ENCODE measurements around the gene USB1. TPM values are rescaled to one million over a fixed set of nuclear protein-coding genes. Genes with fewer than 3 reads are reported as not detected.
A peak's percentile ranks its signal among the peaks of the same experiment; 100 is the strongest.

Gene USB1
- total RNA-seq, 1 donor from 2014 or later, result 14.9 TPM

GRCh38 chr16:58027161-58027915 lies 26.1 kb downstream of the USB1 start:
- Histone ChIP-seq H3K4me2 (peak overlapping the region; percentile 98), H4K20me1 (ENCODE audit: low read depth) (peaks cover 46% of the 10 kb centered on the region), H2AFZ (replicated peaks) (peak overlapping the region; percentile 27), H3K27me3 (peaks cover 23% of the 10 kb centered on the region), H3F3A (ENCODE audit: low read depth) (peaks cover 29% of the 10 kb centered on the region), H3K9ac (no peak overlapping the region), H3K36me3 (no peaks in the 10 kb centered on the region), H3K4me3 (peak overlapping the region; percentile 97), H3K4me1 (peaks cover 33% of the 10 kb centered on the region), H3K79me2 (ENCODE audit: low read depth) (peaks cover 15% of the 10 kb centered on the region), H3K27ac (no peak overlapping the region), H3K9me3 (ENCODE audit: low read depth) (no peaks in the 10 kb centered on the region)
- TF ChIP-seq, protein P1, sequence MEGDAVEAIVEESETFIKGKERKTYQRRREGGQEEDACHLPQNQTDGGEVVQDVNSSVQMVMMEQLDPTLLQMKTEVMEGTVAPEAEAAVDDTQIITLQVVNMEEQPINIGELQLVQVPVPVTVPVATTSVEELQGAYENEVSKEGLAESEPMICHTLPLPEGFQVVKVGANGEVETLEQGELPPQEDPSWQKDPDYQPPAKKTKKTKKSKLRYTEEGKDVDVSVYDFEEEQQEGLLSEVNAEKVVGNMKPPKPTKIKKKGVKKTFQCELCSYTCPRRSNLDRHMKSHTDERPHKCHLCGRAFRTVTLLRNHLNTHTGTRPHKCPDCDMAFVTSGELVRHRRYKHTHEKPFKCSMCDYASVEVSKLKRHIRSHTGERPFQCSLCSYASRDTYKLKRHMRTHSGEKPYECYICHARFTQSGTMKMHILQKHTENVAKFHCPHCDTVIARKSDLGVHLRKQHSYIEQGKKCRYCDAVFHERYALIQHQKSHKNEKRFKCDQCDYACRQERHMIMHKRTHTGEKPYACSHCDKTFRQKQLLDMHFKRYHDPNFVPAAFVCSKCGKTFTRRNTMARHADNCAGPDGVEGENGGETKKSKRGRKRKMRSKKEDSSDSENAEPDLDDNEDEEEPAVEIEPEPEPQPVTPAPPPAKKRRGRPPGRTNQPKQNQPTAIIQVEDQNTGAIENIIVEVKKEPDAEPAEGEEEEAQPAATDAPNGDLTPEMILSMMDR (IDR thresholded peaks at IDR 0.05), result no peak
- no peak for TF ChIP-seq EZH2 (IDR thresholded peaks at IDR 0.05)
- no peak for TF ChIP-seq EZH2phosphoT487 (IDR thresholded peaks at IDR 0.05)
- H3K36me3 Mint-ChIP-seq, result no peaks in the 10 kb centered on the region
- H3K9me3 Mint-ChIP-seq, result no peaks in the 10 kb centered on the region
- peaks cover 27% of the 10 kb centered on the region for H3K27me3 Mint-ChIP-seq (ENCODE audit: insufficient read depth, low read depth)
- peak; percentile 87 for DNase-seq (ENCODE audit: low spot score)
- H3K4me1 Mint-ChIP-seq, result peaks cover 25% of the 10 kb centered on the region
- H3K27ac Mint-ChIP-seq, result no peak overlapping the region
- peak overlapping the region; percentile 81 for H3K4me3 Mint-ChIP-seq

GRCh38 chr16:58027916-58028455 lies 26.8 kb downstream of the USB1 start:
- Histone ChIP-seq H3F3A (ENCODE audit: low read depth) (peaks cover 29% of the 10 kb centered on the region), H3K9ac (no peak overlapping the region), H3K79me2 (ENCODE audit: low read depth) (peaks cover 15% of the 10 kb centered on the region), H3K9me3 (ENCODE audit: low read depth) (no peaks in the 10 kb centered on the region), H3K4me1 (peaks cover 36% of the 10 kb centered on the region), H4K20me1 (ENCODE audit: low read depth) (peaks cover 50% of the 10 kb centered on the region), H3K4me3 (peak overlapping the region; percentile 97), H3K36me3 (no peaks in the 10 kb centered on the region), H3K4me2 (peak overlapping the region; percentile 98), H2AFZ (replicated peaks) (no peak overlapping the region), H3K27me3 (peaks cover 23% of the 10 kb centered on the region), H3K27ac (no peak overlapping the region)
- H3K4me3 Mint-ChIP-seq, result peak overlapping the region; percentile 78
- peaks cover 25% of the 10 kb centered on the region for H3K4me1 Mint-ChIP-seq
- H3K9me3 Mint-ChIP-seq, result no peaks in the 10 kb centered on the region
- H3K27me3 Mint-ChIP-seq (ENCODE audit: insufficient read depth, low read depth), result peaks cover 27% of the 10 kb centered on the region
- H3K27ac Mint-ChIP-seq, result no peak overlapping the region
- TF ChIP-seq EZH2phosphoT487 (IDR thresholded peaks at IDR 0.05), result no peak
- TF ChIP-seq EZH2 (IDR thresholded peaks at IDR 0.05), result no peak
- TF ChIP-seq, protein P1 (IDR thresholded peaks at IDR 0.05), result no peak
- no peaks in the 10 kb centered on the region for H3K36me3 Mint-ChIP-seq
- DNase-seq (ENCODE audit: low spot score), result no peak

- H3K36me3 Mint-ChIP-seq, result no peaks in the 10 kb centered on the region
- H3K4me3 Mint-ChIP-seq, result no peak overlapping the region
- no peak overlapping the region for H3K27ac Mint-ChIP-seq
- Histone ChIP-seq H3K27me3 (peaks cover 19% of the 10 kb centered on the region), H3K4me3 (no peak overlapping the region), H3K4me2 (peak overlapping the region; percentile 98), H3F3A (ENCODE audit: low read depth) (peaks cover 29% of the 10 kb centered on the region), H3K9ac (no peak overlapping the region), H3K36me3 (no peaks in the 10 kb centered on the region), H3K9me3 (ENCODE audit: low read depth) (no peaks in the 10 kb centered on the region), H3K27ac (no peak overlapping the region), H3K4me1 (peaks cover 38% of the 10 kb centered on the region), H4K20me1 (ENCODE audit: low read depth) (peaks cover 50% of the 10 kb centered on the region), H3K79me2 (ENCODE audit: low read depth) (peaks cover 15% of the 10 kb centered on the region), H2AFZ (replicated peaks) (no peak overlapping the region)
- no peaks in the 10 kb centered on the region for H3K9me3 Mint-ChIP-seq
- H3K4me1 Mint-ChIP-seq, result peaks cover 26% of the 10 kb centered on the region
- H3K27me3 Mint-ChIP-seq (ENCODE audit: insufficient read depth, low read depth), result peaks cover 21% of the 10 kb centered on the region
- no peak for DNase-seq (ENCODE audit: low spot score)
- TF ChIP-seq EZH2 (IDR thresholded peaks at IDR 0.05) (no peak), EZH2phosphoT487 (IDR thresholded peaks at IDR 0.05) (no peak)
- TF ChIP-seq, protein P1 (IDR thresholded peaks at IDR 0.05), result no peak
These were observed 27.4 kb downstream of the USB1 start for GRCh38 chr16:58028541-58029070.
